ENCODE data around the gene PYGL. TPM values are rescaled to one million over a fixed set of nuclear protein-coding genes. Genes with fewer than 3 reads are reported as not detected.

Gene PYGL
- total and polyA plus RNA-seq, 2 donors (not counting 3 experiments of a cell fraction or from before 2014, with no cell fraction given), result 15.1 to 45.7 TPM

GRCh38 chr14:50984036-50984710 lies 39.9 kb upstream of the PYGL start:
- Histone ChIP-seq H3K4me1 (ENCODE audit: control insufficient read depth, extremely low read depth, insufficient read depth, low read length) (no peaks in the 10 kb centered on the region), H4K20me1 (replicated peaks; ENCODE audit: control insufficient read depth, extremely low read depth, insufficient read depth, low read length) (no peaks in the 10 kb centered on the region), H3K4me2 (ENCODE audit: insufficient read depth, low read length) (no peak overlapping the region), H2AFZ (ENCODE audit: low read depth, low read length) (no peak overlapping the region), H3K9me1 (replicated peaks; ENCODE audit: control insufficient read depth, extremely low read depth, insufficient read depth, low read length) (no peaks in the 10 kb centered on the region), H3K4me3 (replicated peaks in 1 of 3; ENCODE audit: insufficient read depth in 1 of 3, low read depth in 1 of 3, low read length in 3 of 3) (no peak overlapping the region), H3K27me3 (ENCODE audit: control insufficient read depth in 2 of 2, insufficient read depth in 2 of 2, low read length in 2 of 2) (peaks cover 20 to 36% of the 10 kb centered on the region in 2 experiments), H3K79me2 (ENCODE audit: control insufficient read depth, insufficient read depth, low read length) (no peaks in the 10 kb centered on the region), H3K9me3 (replicated peaks; ENCODE audit: control insufficient read depth, insufficient read depth, low read length) (no peaks in the 10 kb centered on the region), H3K9ac (replicated peaks; ENCODE audit: extremely low read depth, insufficient read depth, low read length) (no peak overlapping the region), H3K36me3 (ENCODE audit: control insufficient read depth in 2 of 2, extremely low read depth in 1 of 2, insufficient read depth in 2 of 2, low read length in 2 of 2) (no peaks in the 10 kb centered on the region), H3K27ac (ENCODE audit: insufficient read depth, low read depth, low read length) (no peak overlapping the region)
- DNase-seq (ENCODE audit: low read depth, low spot score) (no peak), FAIRE-seq (no peak)
- intact Hi-C loops (cut with micrococcal nuclease), result no loop called here
- CTCF ChIA-PET, result no interaction called here
- TF ChIP-seq POLR2A (IDR thresholded peaks at IDR 0.05; ENCODE audit: low read depth, low read length), result no peak
- TF ChIP-seq, protein P1, sequence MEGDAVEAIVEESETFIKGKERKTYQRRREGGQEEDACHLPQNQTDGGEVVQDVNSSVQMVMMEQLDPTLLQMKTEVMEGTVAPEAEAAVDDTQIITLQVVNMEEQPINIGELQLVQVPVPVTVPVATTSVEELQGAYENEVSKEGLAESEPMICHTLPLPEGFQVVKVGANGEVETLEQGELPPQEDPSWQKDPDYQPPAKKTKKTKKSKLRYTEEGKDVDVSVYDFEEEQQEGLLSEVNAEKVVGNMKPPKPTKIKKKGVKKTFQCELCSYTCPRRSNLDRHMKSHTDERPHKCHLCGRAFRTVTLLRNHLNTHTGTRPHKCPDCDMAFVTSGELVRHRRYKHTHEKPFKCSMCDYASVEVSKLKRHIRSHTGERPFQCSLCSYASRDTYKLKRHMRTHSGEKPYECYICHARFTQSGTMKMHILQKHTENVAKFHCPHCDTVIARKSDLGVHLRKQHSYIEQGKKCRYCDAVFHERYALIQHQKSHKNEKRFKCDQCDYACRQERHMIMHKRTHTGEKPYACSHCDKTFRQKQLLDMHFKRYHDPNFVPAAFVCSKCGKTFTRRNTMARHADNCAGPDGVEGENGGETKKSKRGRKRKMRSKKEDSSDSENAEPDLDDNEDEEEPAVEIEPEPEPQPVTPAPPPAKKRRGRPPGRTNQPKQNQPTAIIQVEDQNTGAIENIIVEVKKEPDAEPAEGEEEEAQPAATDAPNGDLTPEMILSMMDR (IDR thresholded peaks at IDR 0.05; ENCODE audit: extremely low read depth in 1 of 2, insufficient read depth in 1 of 2, low read depth in 1 of 2, low read length in 2 of 2), result no peak
- TF ChIP-seq MYC (IDR thresholded peaks at IDR 0.05; ENCODE audit: low read depth, low read length), result no peak
- no peak for TF ChIP-seq POLR2AphosphoS5 (IDR thresholded peaks at IDR 0.05; ENCODE audit: insufficient read depth, low read depth, low read length)
- no peak for TF ChIP-seq GATA2 (IDR thresholded peaks at IDR 0.05; ENCODE audit: insufficient read depth, insufficient read length, low read depth, low read length)
- POLR2A ChIA-PET, result no interaction called here
- dilution Hi-C loops (cut with MboI; ENCODE audit: extremely low pct_ligation_motif_present, low sequenced_read_pairs), result no loop called here
- BruUV-seq (replicated peaks), result no TSS peak
